Progenitor cell of endocrine pancreas (in vitro differentiated cells): ENCODE results near the gene OR51B4. TPM values are rescaled to one million over a fixed set of nuclear protein-coding genes. Genes with fewer than 3 reads are reported as not detected.

Source experiments
- DNase-seq: peaks from one replicate; pipeline ENCODE4 v3.0.0; 2021; ENCODE audit warnings: low spot score; ENCODE audit not compliant: unreplicated experiment
- H3K27ac Mint-ChIP-seq: 2 replicates; pipeline ENCODE4 v1.8.0; 2021; ENCODE audit warnings: mild to moderate bottlenecking, moderate library complexity, mixed read lengths
- H3K27me3 Mint-ChIP-seq: 2 replicates; pipeline ENCODE4 v1.8.0; 2021; ENCODE audit warnings: mixed read lengths
- H3K36me3 Mint-ChIP-seq: 2 replicates; pipeline ENCODE4 v1.8.0; 2022; ENCODE audit warnings: mixed read lengths; ENCODE audit not compliant: insufficient read depth
- H3K4me1 Mint-ChIP-seq: 2 replicates; pipeline ENCODE4 v1.8.0; 2021; ENCODE audit warnings: low read depth, mixed read lengths
- H3K4me3 Mint-ChIP-seq: 2 replicates; pipeline ENCODE4 v1.8.0; 2021; ENCODE audit warnings: low read depth, mild to moderate bottlenecking, moderate library complexity, mixed read lengths
- H3K9me3 Mint-ChIP-seq: 2 replicates; pipeline ENCODE4 v1.8.0; 2021; ENCODE audit warnings: low read depth, mixed read lengths
- long read RNA-seq: library from polyadenylated mRNA; unstranded; transcript quantifications from one replicate; pipeline ENCODE4 v2.0.0, GENCODE V29; 2020
- total RNA-seq: library from RNA; stranded (reverse); gene quantifications from 2 replicates; pipeline ENCODE4 v1.2.1, GENCODE V29; 2021
- TF ChIP-seq, protein P1 (sequence below): fragments of 200-600 bp; sonication (generic); IDR thresholded peaks from one replicate; pipeline ENCODE4 v1.5.0; 2021; ENCODE audit warnings: antibody characterized with exemption, mild to moderate bottlenecking; ENCODE audit not compliant: unreplicated experiment

The OR51B4 gene
- total RNA-seq, result not detected in 2 replicates
- long read RNA-seq, result 0 reads

- no peaks in the 10 kb centered on the region for H3K27me3 Mint-ChIP-seq
- no peak for DNase-seq
- TF ChIP-seq, protein P1, sequence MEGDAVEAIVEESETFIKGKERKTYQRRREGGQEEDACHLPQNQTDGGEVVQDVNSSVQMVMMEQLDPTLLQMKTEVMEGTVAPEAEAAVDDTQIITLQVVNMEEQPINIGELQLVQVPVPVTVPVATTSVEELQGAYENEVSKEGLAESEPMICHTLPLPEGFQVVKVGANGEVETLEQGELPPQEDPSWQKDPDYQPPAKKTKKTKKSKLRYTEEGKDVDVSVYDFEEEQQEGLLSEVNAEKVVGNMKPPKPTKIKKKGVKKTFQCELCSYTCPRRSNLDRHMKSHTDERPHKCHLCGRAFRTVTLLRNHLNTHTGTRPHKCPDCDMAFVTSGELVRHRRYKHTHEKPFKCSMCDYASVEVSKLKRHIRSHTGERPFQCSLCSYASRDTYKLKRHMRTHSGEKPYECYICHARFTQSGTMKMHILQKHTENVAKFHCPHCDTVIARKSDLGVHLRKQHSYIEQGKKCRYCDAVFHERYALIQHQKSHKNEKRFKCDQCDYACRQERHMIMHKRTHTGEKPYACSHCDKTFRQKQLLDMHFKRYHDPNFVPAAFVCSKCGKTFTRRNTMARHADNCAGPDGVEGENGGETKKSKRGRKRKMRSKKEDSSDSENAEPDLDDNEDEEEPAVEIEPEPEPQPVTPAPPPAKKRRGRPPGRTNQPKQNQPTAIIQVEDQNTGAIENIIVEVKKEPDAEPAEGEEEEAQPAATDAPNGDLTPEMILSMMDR, result no peak
- H3K27ac Mint-ChIP-seq, result no peak within 1 kb of the TSS
- H3K9me3 Mint-ChIP-seq, result no peaks in the 10 kb centered on the region
- H3K4me3 Mint-ChIP-seq, result no peak within 1 kb of the TSS
- no peaks in the 10 kb centered on the region for H3K36me3 Mint-ChIP-seq
- no peaks in the 10 kb centered on the region for H3K4me1 Mint-ChIP-seq
Observed at GRCh38 chr11:5301846-5302245, at the start of gene OR51B4. Gene OR51B4, minus strand, starts transcription at chr11:5301946. Its CDS starts 0 bp downstream, at chr11:5301946.

DNA sequence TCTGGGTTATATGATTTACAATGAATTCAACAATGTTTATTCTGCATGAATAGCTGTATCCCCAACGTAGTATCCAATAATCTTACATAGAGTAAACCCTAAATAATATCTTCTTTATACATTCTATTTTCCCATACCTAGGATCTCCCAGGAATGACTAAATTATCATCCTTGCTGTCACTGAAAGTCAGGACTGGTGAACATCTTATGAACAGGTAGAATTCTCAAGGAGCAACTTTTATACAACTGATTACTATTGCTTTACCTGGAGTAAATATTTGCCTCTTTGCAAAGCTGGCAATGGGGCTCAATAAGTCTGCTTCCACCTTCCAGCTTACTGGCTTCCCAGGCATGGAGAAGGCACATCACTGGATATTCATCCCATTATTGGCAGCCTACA is 49.5 kb upstream of the OR51B4 start, which contains the start of gene OR51B6:
Gene OR51B6 (plus strand): TSS at position 301 of the 400 bp plus-strand sequence. CDS start 0 bp downstream, at position 301.
- Mint-ChIP-seq H3K36me3 (no peaks in the 10 kb centered on the region), H3K9me3 (no peaks in the 10 kb centered on the region), H3K4me3 (no peak within 1 kb of the TSS), H3K27ac (no peak within 1 kb of the TSS), H3K27me3 (peaks cover 6% of the 10 kb centered on the region), H3K4me1 (no peaks in the 10 kb centered on the region)
- DNase-seq, result no peak
- TF ChIP-seq, protein P1, result no peak

GRCh38 chr11:5349550-5349949 is 47.8 kb upstream of the OR51B4 start:
- TF ChIP-seq, protein P1, result no peak
- no peaks in the 10 kb centered on the region for H3K4me1 Mint-ChIP-seq
- H3K27me3 Mint-ChIP-seq, result peaks cover 6% of the 10 kb centered on the region
- H3K27ac Mint-ChIP-seq, result no peak overlapping the region
- H3K36me3 Mint-ChIP-seq, result no peaks in the 10 kb centered on the region
- DNase-seq, result no peak
- H3K4me3 Mint-ChIP-seq, result no peak overlapping the region
- no peaks in the 10 kb centered on the region for H3K9me3 Mint-ChIP-seq

DNA sequence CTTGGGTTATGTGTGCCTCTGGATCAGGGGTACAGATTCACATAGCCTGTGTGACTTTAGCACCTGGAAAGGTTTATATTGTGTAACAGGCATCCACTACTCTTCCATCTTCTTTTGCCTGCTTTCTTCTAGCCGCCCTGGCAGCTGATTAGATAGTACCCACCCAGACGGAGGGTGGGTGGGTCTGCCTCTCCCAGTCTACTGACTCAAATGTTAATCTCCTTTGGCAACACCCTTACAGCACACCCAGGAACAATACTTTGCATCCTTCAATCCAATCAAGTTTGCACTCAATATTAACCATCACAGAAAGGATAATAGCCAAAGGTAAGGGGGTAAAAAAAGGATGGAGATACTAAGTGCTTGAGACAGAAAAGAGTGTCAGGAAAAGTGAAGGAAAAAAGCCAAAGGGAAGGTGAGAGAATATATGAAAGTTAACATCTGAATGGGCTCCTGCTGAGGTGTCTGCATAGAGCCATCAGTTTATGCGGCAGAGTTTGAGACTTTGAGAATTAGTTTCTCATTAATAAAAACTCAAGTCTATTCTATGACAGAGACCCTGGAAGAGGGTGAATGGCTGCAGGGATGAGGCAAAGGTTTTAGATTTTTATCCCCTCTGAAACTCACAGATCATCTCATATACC is 46.9 kb upstream of the OR51B4 start:
- H3K27ac Mint-ChIP-seq, result no peak overlapping the region
- H3K27me3 Mint-ChIP-seq, result peaks cover 6% of the 10 kb centered on the region
- no peak overlapping the region for H3K4me3 Mint-ChIP-seq
- DNase-seq, result no peak
- TF ChIP-seq, protein P1, result no peak
- H3K36me3 Mint-ChIP-seq, result no peaks in the 10 kb centered on the region
- no peaks in the 10 kb centered on the region for H3K4me1 Mint-ChIP-seq
- no peaks in the 10 kb centered on the region for H3K9me3 Mint-ChIP-seq

GRCh38 chr11:5345831-5346230 is 44.1 kb upstream of the OR51B4 start:
- H3K36me3 Mint-ChIP-seq, result no peaks in the 10 kb centered on the region
- H3K4me3 Mint-ChIP-seq, result no peak overlapping the region
- TF ChIP-seq, protein P1, result no peak
- DNase-seq, result no peak
- H3K9me3 Mint-ChIP-seq, result no peaks in the 10 kb centered on the region
- peaks cover 6% of the 10 kb centered on the region for H3K27me3 Mint-ChIP-seq
- no peaks in the 10 kb centered on the region for H3K4me1 Mint-ChIP-seq
- no peak overlapping the region for H3K27ac Mint-ChIP-seq
